CD4-positive, alpha-beta memory T cell (primary cell): ENCODE results near the gene ELK4. TPM values are rescaled to one million over a fixed set of nuclear protein-coding genes. Genes with fewer than 3 reads are reported as not detected.
"Not testable (repeated sequence)": the region's sequence is repeated elsewhere in the genome, so short reads cannot be mapped to it uniquely, and the experiment has no call there.

Experiments
- CTCF ChIA-PET: fragments of 350-600 bp; sonication (Branson Sonifier 250); formaldehyde crosslinking; loops from one replicate; lab custom pipeline; 2021; ENCODE audit warnings: inconsistent platforms; ENCODE audit not compliant: partially characterized antibody; lab: Charles Lee
- POLR2A ChIA-PET: fragments of 350-600 bp; sonication (Branson Sonifier 250); formaldehyde crosslinking; loops from one replicate; lab custom pipeline; 2021; ENCODE audit not compliant: partially characterized antibody; lab: Charles Lee
- DNase-seq, 5 donors: peaks; one replicate each; pipeline versions ENCODE4 v3.0.0 to v3.0.0-alpha.2; 2020 to 2022; ENCODE audit warnings: mixed read lengths in 1 of 5
- H3K27ac ChIP-seq: one replicate; pipeline ENCODE4 v1.7.0; 2013; ENCODE audit warnings: low read depth, low read length
- H3K27me3 ChIP-seq: 2 replicates; pipeline ENCODE4 v1.7.0; 2013; ENCODE audit warnings: mild to moderate bottlenecking, low read length, moderate library complexity; ENCODE audit not compliant: insufficient read depth
- H3K36me3 ChIP-seq: 2 replicates; pipeline ENCODE4 v1.7.0; 2013; ENCODE audit warnings: mild to moderate bottlenecking, low read length, moderate library complexity; ENCODE audit not compliant: insufficient read depth
- H3K4me1 ChIP-seq: 2 replicates; pipeline ENCODE4 v1.7.0; 2013; ENCODE audit warnings: mild to moderate bottlenecking, low read length, moderate library complexity; ENCODE audit not compliant: insufficient read depth
- H3K4me3 ChIP-seq, 2 donors: one replicate each; pipeline ENCODE4 v1.7.0; 2013; ENCODE audit warnings: low read length in 2 of 2, mild to moderate bottlenecking in 1 of 2
- H3K9me3 ChIP-seq, 2 donors: one replicate each; pipeline ENCODE4 v1.7.0; 2013; ENCODE audit warnings: low read length in 2 of 2, control low read depth in 1 of 2; ENCODE audit not compliant: control insufficient read depth in 1 of 2
- H3K27ac Mint-ChIP-seq, 7 donors: one replicate each; pipeline ENCODE4 v1.8.0; 2020 to 2021; ENCODE audit warnings: mixed read lengths in 7 of 7, mild to moderate bottlenecking in 6 of 7, inconsistent platforms in 3 of 7, moderate library complexity in 3 of 7
- H3K27me3 Mint-ChIP-seq, 2 donors: one replicate each; pipeline ENCODE4 v1.8.0; 2020 to 2021; ENCODE audit warnings: mixed read lengths in 2 of 2
- H3K36me3 Mint-ChIP-seq, 2 donors: one replicate each; pipeline ENCODE4 v1.8.0; 2020 to 2021; ENCODE audit warnings: mixed read lengths in 2 of 2, inconsistent platforms in 1 of 2, mild to moderate bottlenecking in 1 of 2
- H3K4me1 Mint-ChIP-seq, 4 donors: one replicate each; pipeline ENCODE4 v1.8.0; 2020 to 2021; ENCODE audit warnings: mixed read lengths in 4 of 4, mild to moderate bottlenecking in 1 of 4
- H3K4me3 Mint-ChIP-seq, 8 donors: one replicate each; pipeline ENCODE4 v1.8.0; 2020 to 2021; ENCODE audit warnings: mixed read lengths in 8 of 8, mild to moderate bottlenecking in 7 of 8, moderate library complexity in 6 of 8, inconsistent platforms in 3 of 8
- H3K9me3 Mint-ChIP-seq, 8 donors: one replicate each; pipeline ENCODE4 v1.8.0; 2020 to 2021; ENCODE audit warnings: mixed read lengths in 8 of 8, mild to moderate bottlenecking in 5 of 8, inconsistent platforms in 3 of 8, moderate library complexity in 1 of 8
- intact Hi-C: fragments of 100-400 bp; cut with micrococcal nuclease; formaldehyde crosslinking; loops from one replicate; pipeline ENCODE4 v1.15.1; 2023
- polyA plus RNA-seq, 2 donors: library from polyadenylated mRNA; unstranded; fragments of 300-500 nt; fragmentation: Illumina TruSeq; gene quantifications; one replicate each; pipeline ENCODE4 v1.2.3, GENCODE V29; 2021
- total RNA-seq, 2 experiments: library from RNA; stranded (reverse); gene quantifications; one replicate each; pipeline ENCODE4 v1.2.3, GENCODE V29; 2021

Gene ELK4
- total and polyA plus RNA-seq, 4 experiments from 2014 or later = 3.2 to 194 (median 86.4) TPM

- Mint-ChIP-seq H3K27ac (no peak overlapping the region), H3K4me3 (no peak overlapping the region), H3K9me3 (no peaks in the 10 kb centered on the region), H3K27me3 (peaks cover 7 to 11% of the 10 kb centered on the region in 2 donors), H3K4me1 (peaks cover 2 to 7% (median 5%) of the 10 kb centered on the region in 4 donors), H3K36me3 (peaks cover 0 to 2% of the 10 kb centered on the region in 2 donors)
- CTCF ChIA-PET = interaction anchor here (1.1 to 18.5 kb wide), 6 partner anchors 19 to 112 kb away, joined by 3 to 333 read pairs (median 6); no protein-coding TSS in a partner anchor
- H3K4me1 ChIP-seq = peaks cover 11% of the 10 kb centered on the region
- no peaks in the 10 kb centered on the region for H3K27me3 ChIP-seq
- no peak for DNase-seq
- POLR2A ChIA-PET = interaction anchor here (0.6 to 1.0 kb wide), 2 partner anchors 9 to 45 kb away, joined by 3 read pairs; no protein-coding TSS in a partner anchor
- no peaks in the 10 kb centered on the region for H3K9me3 ChIP-seq
- H3K27ac ChIP-seq = no peak overlapping the region
- no peak overlapping the region for H3K4me3 ChIP-seq
- no peaks in the 10 kb centered on the region for H3K36me3 ChIP-seq
- intact Hi-C loops = loop anchor here (10.0 kb wide), 2 partner anchors 302 to 1222 kb away; partner anchors contain the start of gene PPP1R15B
Observed at GRCh38 chr1:205636732-205637131, 4.9 kb upstream of the ELK4 start.

GRCh38 chr1:205636138-205636530 is 4.3 kb upstream of the ELK4 start:
- ChIA-PET CTCF (interaction anchor here (0.7 to 18.5 kb wide), 6 partner anchors 21 to 342 kb away, joined by 3 to 333 read pairs (median 6); no protein-coding TSS in a partner anchor), POLR2A (interaction anchor here (0.6 to 1.0 kb wide), 2 partner anchors 10 to 45 kb away, joined by 3 read pairs; no protein-coding TSS in a partner anchor)
- not testable (repeated sequence) for H3K4me3 ChIP-seq, H3K27me3 Mint-ChIP-seq, DNase-seq, H3K9me3 Mint-ChIP-seq, H3K27ac Mint-ChIP-seq, H3K9me3 ChIP-seq, H3K36me3 Mint-ChIP-seq, H3K4me1 Mint-ChIP-seq, H3K27ac ChIP-seq, H3K36me3 ChIP-seq, H3K4me3 Mint-ChIP-seq, H3K27me3 ChIP-seq
- H3K4me1 ChIP-seq = peaks cover 11% of the 10 kb centered on the region
- intact Hi-C loops = loop anchor here (10.0 kb wide), 2 partner anchors 301 to 1221 kb away; partner anchors contain the start of gene PPP1R15B

GRCh38 chr1:205633421-205633976 is 1.7 kb upstream of the ELK4 start:
- Histone ChIP-seq H3K9me3 (no peaks in the 10 kb centered on the region), H3K36me3 (no peaks in the 10 kb centered on the region), H3K4me3 (no peak overlapping the region), H3K27ac (no peak overlapping the region), H3K4me1 (peaks cover 32% of the 10 kb centered on the region), H3K27me3 (no peaks in the 10 kb centered on the region)
- ChIA-PET POLR2A (interaction anchor here (2.7 to 5.2 kb wide), 4 partner anchors 24 to 116 kb away, joined by 15 to 189 read pairs (median 33); partner anchors contain the start of gene NUCKS1), CTCF (interaction anchor here (1.3 to 18.5 kb wide), 6 partner anchors 11 to 112 kb away, joined by 3 to 333 read pairs (median 13); no protein-coding TSS in a partner anchor)
- peak overlapping the region in 2 of 8 donors; percentile 10 to 48 for H3K4me3 Mint-ChIP-seq
- peak overlapping the region in 4 of 7 donors; percentile 55 to 96 (median 79) for H3K27ac Mint-ChIP-seq
- peaks cover 0 to 11% of the 10 kb centered on the region in 2 donors for H3K36me3 Mint-ChIP-seq
- peaks cover 0 to 3% of the 10 kb centered on the region in 2 donors for H3K27me3 Mint-ChIP-seq
- H3K9me3 Mint-ChIP-seq = no peaks in the 10 kb centered on the region
- H3K4me1 Mint-ChIP-seq = peaks cover 13 to 33% (median 24%) of the 10 kb centered on the region in 4 donors
- intact Hi-C loops = loop anchor here (5.0 to 10.0 kb wide), 3 partner anchors 299 to 1219 kb away; partner anchors contain the start of genes DSTYK and PPP1R15B
- no peak for DNase-seq

- H3K4me3 Mint-ChIP-seq = peak overlapping the region; percentile 75 to 90 (median 84)
- H3K4me1 ChIP-seq = peaks cover 40% of the 10 kb centered on the region
- POLR2A ChIA-PET = interaction anchor here (0.7 to 5.2 kb wide), 23 partner anchors 9 to 511 kb away, joined by 3 to 189 read pairs (median 5); partner anchors contain the start of genes NUCKS1, RAB29, RBBP5 and TMCC2
- no peaks in the 10 kb centered on the region for H3K9me3 ChIP-seq
- H3K27me3 ChIP-seq = no peaks in the 10 kb centered on the region
- DNase-seq = no peak
- CTCF ChIA-PET = interaction anchor here (0.6 to 18.5 kb wide), 25 partner anchors 9 to 313 kb away, joined by 3 to 333 read pairs (median 4); no protein-coding TSS in a partner anchor
- peaks cover 18 to 41% (median 31%) of the 10 kb centered on the region in 4 donors for H3K4me1 Mint-ChIP-seq
- H3K9me3 Mint-ChIP-seq = no peaks in the 10 kb centered on the region
- intact Hi-C loops = loop anchor here (1.0 to 10.0 kb wide), 7 partner anchors 25 to 1218 kb away; partner anchors contain the start of genes DSTYK, PPP1R15B and SLC41A1
- H3K27ac ChIP-seq = peak overlapping the region; percentile 83
- no peaks in the 10 kb centered on the region for H3K27me3 Mint-ChIP-seq
- peaks cover 3 to 17% of the 10 kb centered on the region in 2 donors for H3K36me3 Mint-ChIP-seq
- no peaks in the 10 kb centered on the region for H3K36me3 ChIP-seq
- peak overlapping the region; percentile 59 to 68 for H3K4me3 ChIP-seq
- H3K27ac Mint-ChIP-seq = peak overlapping the region; percentile 92 to 98 (median 96)
Observed at GRCh38 chr1:205632669-205633169, 908 bp upstream of the ELK4 start.

GRCh38 chr1:205631010-205631767 is 622 bp downstream of the ELK4 start:
- Mint-ChIP-seq H3K36me3 (peaks cover 8 to 30% of the 10 kb centered on the region in 2 donors), H3K27me3 (no peaks in the 10 kb centered on the region), H3K9me3 (no peaks in the 10 kb centered on the region), H3K4me3 (peak overlapping the region; percentile 92 to 99 (median 96)), H3K4me1 (peaks cover 30 to 56% (median 45%) of the 10 kb centered on the region in 4 donors), H3K27ac (peak overlapping the region; percentile 92 to 99 (median 95))
- Histone ChIP-seq H3K27ac (peak overlapping the region; percentile 83), H3K27me3 (no peaks in the 10 kb centered on the region), H3K4me1 (peaks cover 53% of the 10 kb centered on the region), H3K36me3 (no peaks in the 10 kb centered on the region), H3K4me3 (peak overlapping the region; percentile 72 to 87), H3K9me3 (no peaks in the 10 kb centered on the region)
- CTCF ChIA-PET = interaction anchor here (0.7 to 18.5 kb wide), 10 partner anchors 8 to 114 kb away, joined by 3 to 333 read pairs (median 8); no protein-coding TSS in a partner anchor
- POLR2A ChIA-PET = interaction anchor here (0.7 to 5.2 kb wide), 20 partner anchors 10 to 509 kb away, joined by 3 to 189 read pairs (median 6); partner anchors contain the start of genes NUCKS1, RAB29, RBBP5 and SLC41A1
- DNase-seq = peak; percentile 84 to 95 (median 89)
- intact Hi-C loops = loop anchor here (1.0 to 10.0 kb wide), 7 partner anchors 118 to 1216 kb away; partner anchors contain the start of genes DSTYK, PPP1R15B and RAB29

GRCh38 chr1:205630651-205631009 is 1.2 kb downstream of the ELK4 start:
- Histone ChIP-seq H3K4me1 (peaks cover 58% of the 10 kb centered on the region), H3K27me3 (no peaks in the 10 kb centered on the region), H3K4me3 (peak overlapping the region; percentile 72 to 87), H3K27ac (peak overlapping the region; percentile 83), H3K36me3 (no peaks in the 10 kb centered on the region), H3K9me3 (no peaks in the 10 kb centered on the region)
- intact Hi-C loops = loop anchor here (1.0 to 10.0 kb wide), 7 partner anchors 119 to 1216 kb away; partner anchors contain the start of genes DSTYK, PPP1R15B and RAB29
- POLR2A ChIA-PET = interaction anchor here (0.7 to 5.2 kb wide), 18 partner anchors 9 to 508 kb away, joined by 3 to 189 read pairs (median 6); partner anchors contain the start of genes NUCKS1, RAB29, RBBP5 and SLC41A1
- H3K27ac Mint-ChIP-seq = peak overlapping the region; percentile 92 to 99 (median 95)
- CTCF ChIA-PET = interaction anchor here (0.7 to 18.5 kb wide), 3 partner anchors 22 to 39 kb away, joined by 3 to 333 read pairs (median 7); no protein-coding TSS in a partner anchor
- no peaks in the 10 kb centered on the region for H3K27me3 Mint-ChIP-seq
- peaks cover 35 to 62% (median 50%) of the 10 kb centered on the region in 4 donors for H3K4me1 Mint-ChIP-seq
- DNase-seq = no peak
- H3K4me3 Mint-ChIP-seq = peak overlapping the region; percentile 92 to 99 (median 96)
- no peaks in the 10 kb centered on the region for H3K9me3 Mint-ChIP-seq
- H3K36me3 Mint-ChIP-seq = peaks cover 8 to 35% of the 10 kb centered on the region in 2 donors
